ENCODE results near the gene AMPH.
"Not testable (repeated sequence)": the region's sequence is repeated elsewhere in the genome, so short reads cannot be mapped to it uniquely, and the experiment has no call there.

Gene AMPH

DNA sequence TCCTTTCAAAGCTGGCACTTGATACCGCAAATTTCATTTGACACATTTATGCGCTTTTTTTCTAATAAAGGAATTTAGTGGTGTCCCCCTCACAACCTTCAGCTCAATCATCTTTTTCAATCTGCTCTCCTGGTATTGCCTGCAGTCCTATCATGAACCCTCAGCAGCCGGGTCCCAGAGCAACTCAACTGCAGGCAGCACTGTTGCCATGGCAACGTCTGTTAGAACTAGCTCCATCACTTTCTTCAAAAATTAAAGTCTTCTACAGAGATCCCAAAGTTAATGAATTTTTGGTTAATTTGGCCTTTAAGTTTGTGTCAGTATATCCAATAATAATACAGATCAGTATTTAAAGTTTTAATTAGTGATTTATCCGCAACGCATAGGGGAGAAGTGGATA lies 221.6 kb downstream of the AMPH start:
- Histone ChIP-seq H3K27me3 (ENCODE audit: insufficient read depth, poor library complexity, severe bottlenecking) (no peaks in the 10 kb centered on the region), H3K4me3 (replicated peaks; ENCODE audit: insufficient read depth, low read length) (no peak overlapping the region), H3K27ac (replicated peaks) (no peak overlapping the region)
- TF ChIP-seq SPI1 (IDR thresholded peaks at IDR 0.05; ENCODE audit: borderline replicate concordance, low read depth): no peak
- TF ChIP-seq, protein P1, sequence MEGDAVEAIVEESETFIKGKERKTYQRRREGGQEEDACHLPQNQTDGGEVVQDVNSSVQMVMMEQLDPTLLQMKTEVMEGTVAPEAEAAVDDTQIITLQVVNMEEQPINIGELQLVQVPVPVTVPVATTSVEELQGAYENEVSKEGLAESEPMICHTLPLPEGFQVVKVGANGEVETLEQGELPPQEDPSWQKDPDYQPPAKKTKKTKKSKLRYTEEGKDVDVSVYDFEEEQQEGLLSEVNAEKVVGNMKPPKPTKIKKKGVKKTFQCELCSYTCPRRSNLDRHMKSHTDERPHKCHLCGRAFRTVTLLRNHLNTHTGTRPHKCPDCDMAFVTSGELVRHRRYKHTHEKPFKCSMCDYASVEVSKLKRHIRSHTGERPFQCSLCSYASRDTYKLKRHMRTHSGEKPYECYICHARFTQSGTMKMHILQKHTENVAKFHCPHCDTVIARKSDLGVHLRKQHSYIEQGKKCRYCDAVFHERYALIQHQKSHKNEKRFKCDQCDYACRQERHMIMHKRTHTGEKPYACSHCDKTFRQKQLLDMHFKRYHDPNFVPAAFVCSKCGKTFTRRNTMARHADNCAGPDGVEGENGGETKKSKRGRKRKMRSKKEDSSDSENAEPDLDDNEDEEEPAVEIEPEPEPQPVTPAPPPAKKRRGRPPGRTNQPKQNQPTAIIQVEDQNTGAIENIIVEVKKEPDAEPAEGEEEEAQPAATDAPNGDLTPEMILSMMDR (IDR thresholded peaks at IDR 0.05; ENCODE audit: insufficient read depth, low read length): no peak
- TF ChIP-seq, protein P2, sequence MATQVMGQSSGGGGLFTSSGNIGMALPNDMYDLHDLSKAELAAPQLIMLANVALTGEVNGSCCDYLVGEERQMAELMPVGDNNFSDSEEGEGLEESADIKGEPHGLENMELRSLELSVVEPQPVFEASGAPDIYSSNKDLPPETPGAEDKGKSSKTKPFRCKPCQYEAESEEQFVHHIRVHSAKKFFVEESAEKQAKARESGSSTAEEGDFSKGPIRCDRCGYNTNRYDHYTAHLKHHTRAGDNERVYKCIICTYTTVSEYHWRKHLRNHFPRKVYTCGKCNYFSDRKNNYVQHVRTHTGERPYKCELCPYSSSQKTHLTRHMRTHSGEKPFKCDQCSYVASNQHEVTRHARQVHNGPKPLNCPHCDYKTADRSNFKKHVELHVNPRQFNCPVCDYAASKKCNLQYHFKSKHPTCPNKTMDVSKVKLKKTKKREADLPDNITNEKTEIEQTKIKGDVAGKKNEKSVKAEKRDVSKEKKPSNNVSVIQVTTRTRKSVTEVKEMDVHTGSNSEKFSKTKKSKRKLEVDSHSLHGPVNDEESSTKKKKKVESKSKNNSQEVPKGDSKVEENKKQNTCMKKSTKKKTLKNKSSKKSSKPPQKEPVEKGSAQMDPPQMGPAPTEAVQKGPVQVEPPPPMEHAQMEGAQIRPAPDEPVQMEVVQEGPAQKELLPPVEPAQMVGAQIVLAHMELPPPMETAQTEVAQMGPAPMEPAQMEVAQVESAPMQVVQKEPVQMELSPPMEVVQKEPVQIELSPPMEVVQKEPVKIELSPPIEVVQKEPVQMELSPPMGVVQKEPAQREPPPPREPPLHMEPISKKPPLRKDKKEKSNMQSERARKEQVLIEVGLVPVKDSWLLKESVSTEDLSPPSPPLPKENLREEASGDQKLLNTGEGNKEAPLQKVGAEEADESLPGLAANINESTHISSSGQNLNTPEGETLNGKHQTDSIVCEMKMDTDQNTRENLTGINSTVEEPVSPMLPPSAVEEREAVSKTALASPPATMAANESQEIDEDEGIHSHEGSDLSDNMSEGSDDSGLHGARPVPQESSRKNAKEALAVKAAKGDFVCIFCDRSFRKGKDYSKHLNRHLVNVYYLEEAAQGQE (IDR thresholded peaks at IDR 0.05; ENCODE audit: insufficient replicate concordance, low read depth): no peak
- TF ChIP-seq GABPA (IDR thresholded peaks at IDR 0.05; ENCODE audit: low read depth): no peak
- no peak for TF ChIP-seq POLR2AphosphoS5 (IDR thresholded peaks at IDR 0.05; ENCODE audit: low read depth)
- DNase-seq (ENCODE audit: low read depth in 1 of 2, low spot score in 1 of 2): no peak

DNA sequence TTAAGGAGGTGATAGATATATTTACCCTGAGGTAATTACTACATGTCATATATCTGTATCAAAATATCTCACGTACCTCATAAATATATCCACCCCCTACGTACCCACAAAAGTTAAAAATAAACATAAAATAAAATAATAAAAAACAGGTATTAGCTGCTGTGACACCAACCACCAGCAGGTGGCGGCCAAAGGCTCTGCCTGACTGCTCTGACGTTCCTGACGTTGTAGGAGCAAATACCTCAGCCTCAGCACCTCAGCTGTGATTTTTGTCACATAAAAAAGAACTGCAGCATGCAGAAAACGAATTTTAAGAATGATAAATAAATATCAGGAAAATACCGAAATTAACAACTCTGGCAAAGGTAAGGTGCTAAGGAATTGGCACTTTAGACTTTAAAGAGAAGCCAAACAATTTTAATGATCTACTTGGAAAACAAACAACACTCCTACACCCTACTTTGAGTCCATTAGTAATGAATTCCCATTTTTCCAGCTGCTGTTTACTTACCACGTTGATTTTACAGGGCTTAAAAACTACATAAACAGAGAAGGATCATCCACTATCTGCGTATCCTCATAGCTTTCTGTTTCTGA lies 232.3 kb downstream of the AMPH start:
- Histone ChIP-seq H3K27ac (replicated peaks) (no peak overlapping the region), H3K4me3 (replicated peaks; ENCODE audit: insufficient read depth, low read length) (no peak overlapping the region), H3K27me3 (ENCODE audit: insufficient read depth, poor library complexity, severe bottlenecking) (peaks cover 2% of the 10 kb centered on the region)
- TF ChIP-seq, protein P1 (IDR thresholded peaks at IDR 0.05; ENCODE audit: insufficient read depth, low read length): peak; percentile 75
- TF ChIP-seq POLR2AphosphoS5 (IDR thresholded peaks at IDR 0.05; ENCODE audit: low read depth) (no peak), SPI1 (IDR thresholded peaks at IDR 0.05; ENCODE audit: borderline replicate concordance, low read depth) (no peak)
- peak; percentile 10 to 17 for DNase-seq (ENCODE audit: low read depth in 1 of 2, low spot score in 1 of 2)

DNA sequence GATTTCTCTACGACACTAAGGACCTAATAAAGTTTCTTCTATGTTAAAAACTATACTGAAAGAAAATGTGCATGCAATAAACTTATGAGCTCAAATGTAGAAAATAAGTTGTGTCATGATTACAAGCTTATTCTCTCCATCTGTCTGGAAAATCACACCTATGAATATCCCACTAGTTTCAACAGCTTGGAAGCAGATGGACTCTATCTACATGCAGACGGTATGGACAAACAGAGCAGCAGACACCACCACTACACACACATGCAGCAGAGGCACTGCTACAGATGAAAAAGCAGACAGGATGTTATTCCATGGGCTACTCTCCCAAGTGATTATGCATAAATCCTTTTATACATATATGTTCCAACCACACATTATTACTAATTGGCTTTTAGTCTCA lies 234.3 kb downstream of the AMPH start:
- Histone ChIP-seq H3K27ac (replicated peaks) (no peak overlapping the region), H3K27me3 (ENCODE audit: insufficient read depth, poor library complexity, severe bottlenecking) (peaks cover 2% of the 10 kb centered on the region), H3K4me3 (replicated peaks; ENCODE audit: insufficient read depth, low read length) (no peak overlapping the region)
- TF ChIP-seq, protein P2 (IDR thresholded peaks at IDR 0.05; ENCODE audit: insufficient replicate concordance, low read depth): no peak
- TF ChIP-seq, protein P1 (IDR thresholded peaks at IDR 0.05; ENCODE audit: insufficient read depth, low read length): no peak
- TF ChIP-seq SPI1 (IDR thresholded peaks at IDR 0.05; ENCODE audit: borderline replicate concordance, low read depth): no peak
- no peak for TF ChIP-seq GABPA (IDR thresholded peaks at IDR 0.05; ENCODE audit: low read depth)
- no peak for TF ChIP-seq POLR2AphosphoS5 (IDR thresholded peaks at IDR 0.05; ENCODE audit: low read depth)
- no peak for DNase-seq (ENCODE audit: low read depth in 1 of 2, low spot score in 1 of 2)

DNA sequence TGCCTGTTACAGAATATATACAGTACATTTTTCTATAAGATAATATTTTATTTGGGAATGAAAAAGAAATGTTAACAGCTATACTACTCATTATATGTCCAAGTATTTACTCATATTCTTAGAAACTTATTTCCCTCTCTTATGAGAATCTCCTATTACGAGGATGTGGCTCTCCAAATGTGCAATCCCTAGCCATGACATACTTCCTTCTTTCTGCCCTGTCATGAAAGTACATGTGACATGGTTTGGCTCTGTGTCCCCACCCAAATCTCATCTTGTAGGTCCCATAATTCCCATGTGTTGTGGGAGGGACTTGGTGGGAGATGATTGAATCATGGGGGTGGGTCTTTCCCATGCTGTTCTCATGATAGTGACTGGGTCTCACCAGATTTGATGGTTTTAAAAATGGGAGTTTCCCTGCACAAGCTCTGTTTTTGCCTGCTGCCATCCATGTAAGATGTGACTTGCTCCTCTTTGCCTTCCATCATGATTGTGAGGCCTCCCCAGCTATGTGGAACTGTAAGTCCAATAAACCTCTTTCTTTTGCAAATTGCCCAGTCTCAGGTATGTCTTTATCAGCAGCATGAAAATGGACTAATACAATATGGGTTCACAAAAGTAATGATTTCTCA lies 235.1 kb downstream of the AMPH start:
- peak in 1 of 2 experiments; percentile 7 for DNase-seq (ENCODE audit: low read depth in 1 of 2, low spot score in 1 of 2)
- H3K27ac ChIP-seq (replicated peaks); H3K4me3 ChIP-seq (replicated peaks; ENCODE audit: insufficient read depth, low read length); H3K27me3 ChIP-seq (ENCODE audit: insufficient read depth, poor library complexity, severe bottlenecking): not testable (repeated sequence)

All from HL-60 (cell line).